HepG2 (cell line): ENCODE data around the gene NUP85. TPM values are rescaled to one million over a fixed set of nuclear protein-coding genes. Genes with fewer than 3 reads are reported as not detected.

Experiments
- MYC ChIP-seq: sonication (generic); formaldehyde crosslinking; IDR thresholded peaks from 2 replicates; pipeline ENCODE4 v1.9.0; 2021; ENCODE audit warnings: missing genetic modification reagents, borderline replicate concordance
- RERE ChIP-seq: IDR thresholded peaks from 2 replicates; pipeline ENCODE4 v1.6.1; 2016; ENCODE audit warnings: low read depth, missing genetic modification reagents, missing compliant biosample characterization
- RXRA ChIP-seq: sonication (generic); formaldehyde crosslinking; IDR thresholded peaks from 2 replicates; pipeline ENCODE4 v1.5.1; 2020; ENCODE audit warnings: missing genetic modification reagents
- SNAPC4 ChIP-seq: sonication (generic); formaldehyde crosslinking; IDR thresholded peaks from 2 replicates; pipeline ENCODE4 v1.4.0; 2020; ENCODE audit warnings: mild to moderate bottlenecking, missing genetic modification reagents
- ZNF407 ChIP-seq: sonication (generic); formaldehyde crosslinking; IDR thresholded peaks from one replicate; pipeline ENCODE4 v1.5.1; 2020; ENCODE audit warnings: mild to moderate bottlenecking, missing genetic modification reagents; ENCODE audit errors: not compliant biosample characterization
- ZNF547 ChIP-seq: sonication (generic); formaldehyde crosslinking; IDR thresholded peaks from 2 replicates; pipeline ENCODE4 v1.5.1; 2020; ENCODE audit warnings: mild to moderate bottlenecking, missing genetic modification reagents
- polyA plus RNA-seq, 8 experiments: library from polyadenylated mRNA; depleted of rRNA in 3 of 8; stranded (reverse) in 7 of 8; unstranded in 1 of 8; fragments of >200 nt; fragmentation: Illumina TruSeq in 4 of 8; extraction: Trizol in 4 of 8; gene quantifications; 2 replicates each; pipeline versions ENCODE4 v1.2.1 to v1.2.3, GENCODE V29; 2011 to 2016; ENCODE audit warnings: low read depth in 4 of 8, missing spikeins in 1 of 8, mixed read lengths in 1 of 8; ENCODE audit not compliant: insufficient read depth in 1 of 8
- total RNA-seq, 5 experiments: library from RNA; depleted of rRNA; stranded (reverse); fragments of >200 nt; fragmentation: Illumina TruSeq; extraction: Trizol; gene quantifications; 2 replicates each; pipeline ENCODE4 v1.2.3, GENCODE V29; 2016; ENCODE audit warnings: low read depth in 1 of 5

Gene NUP85
- total and polyA plus RNA-seq, 2 of the 13 experiments (the other 11 are each of a cell fraction or from before 2014, with no cell fraction given): 89.1 to 124 TPM

GRCh38 chr17:75261336-75262111, 56.0 kb downstream of the NUP85 start, which contains the start of the genes GGA3 and MRPS7 (continued):
- TF ChIP-seq SNAPC4 (CRISPR knock-in tag) (no peak), RERE (CRISPR knock-in tag) (no peak), MYC (CRISPR knock-in tag) (peak; percentile 69; the same call in 1 of the 2 replicates), ZNF407 (peak; percentile 93), ZNF547 (CRISPR knock-in tag) (peak; percentile 90; the same call in 1 of the 2 replicates), RXRA (CRISPR knock-in tag) (peak; percentile 62; the same call in 1 of the 2 replicates)
